Skeletal muscle satellite cell (primary cell): ENCODE data around the gene PPP2CA.
"Not testable (repeated sequence)": the region's sequence is repeated elsewhere in the genome, so short reads cannot be mapped to it uniquely, and the experiment has no call there.

Experiments used
- H3K27me3 ChIP-seq: 2 replicates; pipeline ENCODE4 v1.7.0; 2013; ENCODE audit warnings: low read length; ENCODE audit not compliant: control insufficient read depth, insufficient read depth
- H3K36me3 ChIP-seq: 2 replicates; pipeline ENCODE4 v1.7.0; 2013; ENCODE audit warnings: mild to moderate bottlenecking, control low read depth, low read length; ENCODE audit not compliant: insufficient read depth
- H3K4me1 ChIP-seq: 2 replicates; pipeline ENCODE4 v1.7.0; 2013; ENCODE audit warnings: low read length; ENCODE audit not compliant: control insufficient read depth, insufficient read depth
- H3K4me2 ChIP-seq: 2 replicates; pipeline ENCODE4 v1.7.0; 2013; ENCODE audit warnings: mild to moderate bottlenecking, low read length
- H3K4me3 ChIP-seq: 2 replicates; pipeline ENCODE4 v1.7.0; 2013; ENCODE audit warnings: low read length
- H3K9ac ChIP-seq: 2 replicates; pipeline ENCODE4 v1.7.0; 2013; ENCODE audit warnings: mild to moderate bottlenecking, low read depth, low read length, moderate library complexity
- H3K9me3 ChIP-seq: replicated peaks from 2 replicates; pipeline ENCODE4 v1.7.0; 2013; ENCODE audit warnings: mild to moderate bottlenecking, control low read depth, low read length

The PPP2CA gene

DNA sequence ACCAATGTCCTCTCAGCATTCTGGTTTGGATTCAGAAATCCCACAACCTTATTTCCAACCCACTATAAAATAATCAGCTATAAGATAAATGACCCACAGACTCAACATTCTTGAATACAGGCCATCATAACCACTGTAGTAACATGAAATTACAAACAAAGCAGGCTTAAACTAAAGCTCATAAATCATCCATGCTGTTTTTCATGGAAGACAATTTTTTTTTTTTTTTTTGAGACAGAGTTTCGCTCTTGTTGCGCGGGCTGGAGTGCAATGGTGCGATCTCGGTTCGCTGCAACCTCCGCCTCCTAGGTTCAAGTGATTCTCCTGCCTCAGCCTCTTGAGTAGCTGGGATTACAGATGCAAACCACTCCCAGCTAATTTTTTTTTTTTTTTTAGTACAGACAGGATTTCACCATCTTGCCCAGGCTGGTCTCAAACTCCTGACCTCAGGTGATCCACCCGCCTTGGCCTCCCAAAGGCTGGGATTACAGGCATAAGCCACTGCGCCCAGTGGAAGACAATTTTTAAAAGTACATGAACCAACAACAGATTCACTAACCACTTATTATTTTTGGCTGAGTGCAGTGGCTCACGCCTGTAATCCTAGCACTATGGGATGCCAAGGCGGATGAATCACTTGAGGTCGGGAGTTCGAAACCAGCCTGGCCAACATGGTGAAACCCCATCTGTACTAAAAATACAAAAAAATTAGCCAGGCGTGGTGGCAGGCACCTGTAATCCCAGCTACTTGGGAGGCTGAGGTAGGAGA lies 14.4 kb downstream of the PPP2CA start:
- H3K4me1 ChIP-seq: peaks cover 14% of the 10 kb centered on the region
- H3K9ac ChIP-seq, H3K4me3 ChIP-seq, H3K27me3 ChIP-seq, H3K36me3 ChIP-seq, H3K9me3 ChIP-seq, H3K4me2 ChIP-seq: not testable (repeated sequence)

DNA sequence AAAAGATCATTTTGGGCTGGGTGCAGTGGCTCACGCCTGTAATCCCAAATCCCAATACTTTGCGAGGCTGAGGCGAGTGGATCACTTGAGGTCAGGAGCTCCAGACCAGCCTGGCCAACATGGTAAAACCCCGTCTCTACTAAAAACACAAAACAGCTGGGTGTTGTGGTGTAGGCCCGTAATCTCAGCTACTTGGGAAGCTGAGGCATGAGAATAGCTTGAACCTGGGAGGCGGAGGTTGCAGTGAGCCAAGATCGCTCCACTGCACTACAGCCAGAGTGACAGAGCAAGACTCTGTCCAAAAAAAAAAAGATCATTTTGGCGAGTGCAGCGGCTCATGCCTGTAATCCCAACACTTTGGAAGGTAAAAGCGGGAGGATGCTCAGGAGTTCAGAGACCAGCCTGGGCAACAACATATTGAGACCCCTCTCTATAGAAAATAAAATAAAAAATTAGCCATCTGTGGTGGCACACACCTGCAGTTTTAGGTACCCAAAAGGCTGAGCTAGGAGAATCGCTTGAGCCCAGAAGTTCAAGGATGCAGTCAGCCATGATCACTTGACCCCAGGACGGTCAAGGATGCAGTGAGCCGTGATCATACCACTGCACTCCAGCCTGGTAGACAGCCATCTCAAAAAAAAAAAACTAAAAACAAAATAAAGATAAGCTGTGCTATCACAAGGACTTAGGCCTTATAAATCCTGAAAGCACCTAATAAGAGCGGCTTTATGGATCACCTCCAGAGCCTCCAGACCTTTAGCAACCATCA lies 16.2 kb downstream of the PPP2CA start:
- peaks cover 14% of the 10 kb centered on the region for H3K4me1 ChIP-seq
- no peak overlapping the region for H3K4me2 ChIP-seq
- no peaks in the 10 kb centered on the region for H3K27me3 ChIP-seq
- no peak overlapping the region for H3K9ac ChIP-seq
- H3K36me3 ChIP-seq: peaks cover 11% of the 10 kb centered on the region
- no peak overlapping the region for H3K4me3 ChIP-seq
- H3K9me3 ChIP-seq: no peaks in the 10 kb centered on the region

DNA sequence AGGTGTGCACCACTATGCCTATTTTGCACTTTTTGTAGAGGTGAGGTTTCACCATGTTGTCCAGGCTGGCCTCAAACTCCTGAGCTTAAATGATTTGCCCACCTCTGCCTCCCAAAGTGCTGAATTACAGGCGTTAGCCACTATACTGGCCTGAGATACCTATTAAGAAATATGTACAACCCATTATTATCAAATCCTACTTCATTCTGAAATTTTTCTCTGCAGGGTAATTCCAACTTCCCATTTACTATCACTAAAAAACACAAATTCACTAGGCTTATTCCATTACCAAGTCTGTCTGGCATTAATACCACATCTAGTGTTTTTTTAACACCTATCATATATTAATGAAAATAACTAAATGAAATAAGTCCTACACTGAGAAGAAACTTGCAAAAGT lies 18.2 kb downstream of the PPP2CA start:
- H3K36me3 ChIP-seq: peaks cover 23% of the 10 kb centered on the region
- peaks cover 14% of the 10 kb centered on the region for H3K4me1 ChIP-seq
- H3K27me3 ChIP-seq: no peaks in the 10 kb centered on the region
- H3K9me3 ChIP-seq: no peaks in the 10 kb centered on the region
- no peak overlapping the region for H3K9ac ChIP-seq
- no peak overlapping the region for H3K4me3 ChIP-seq
- H3K4me2 ChIP-seq: no peak overlapping the region

DNA sequence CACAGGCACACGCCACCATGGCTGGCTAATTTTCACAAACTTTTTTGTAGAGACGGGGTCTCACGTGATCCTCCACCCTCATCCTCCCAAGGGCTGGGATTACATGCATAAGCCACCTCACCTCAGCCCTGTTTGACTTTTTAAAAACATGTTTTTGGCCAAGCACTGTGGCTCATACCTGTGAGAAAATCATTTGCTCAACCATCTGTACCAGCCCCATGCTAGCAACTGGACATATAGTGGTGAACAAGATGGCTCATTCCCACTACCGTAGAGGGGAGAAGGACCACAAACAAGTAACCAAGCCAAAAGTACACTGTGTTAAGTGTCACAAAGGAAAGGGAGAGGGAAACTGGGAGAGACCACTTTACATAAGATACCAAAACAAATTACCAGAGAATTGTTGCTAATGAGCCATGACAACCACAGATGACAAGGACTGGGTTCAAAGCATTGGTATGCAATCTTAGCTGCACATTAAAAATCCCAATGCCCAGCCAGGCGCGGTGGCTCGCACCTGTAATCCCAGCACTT lies 19.2 kb downstream of the PPP2CA start:
- Histone ChIP-seq H3K9me3 (no peaks in the 10 kb centered on the region), H3K36me3 (peaks cover 33% of the 10 kb centered on the region), H3K4me1 (peaks cover 14% of the 10 kb centered on the region), H3K27me3 (no peaks in the 10 kb centered on the region), H3K9ac (no peak overlapping the region), H3K4me3 (no peak overlapping the region), H3K4me2 (no peak overlapping the region)

DNA sequence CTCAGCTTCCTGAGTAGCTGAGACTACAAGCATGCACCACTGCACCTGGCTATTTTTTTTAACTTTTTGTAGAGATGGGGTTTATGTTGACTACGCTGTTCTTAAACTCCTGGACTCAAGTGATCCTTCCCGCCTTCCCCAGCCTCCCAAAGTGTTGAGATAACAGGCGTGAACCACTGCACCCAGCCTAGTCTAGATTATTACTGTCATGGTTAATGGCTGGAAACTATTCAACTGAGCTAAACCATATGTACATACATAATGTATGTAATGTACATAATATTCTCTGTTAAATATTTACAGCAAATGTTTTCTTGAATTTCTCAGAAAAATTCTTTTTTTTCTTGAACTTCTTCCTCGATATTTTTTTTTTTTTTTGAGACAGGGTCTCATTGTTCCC lies 21.3 kb downstream of the PPP2CA start:
- Histone ChIP-seq H3K4me2 (no peak overlapping the region), H3K27me3 (no peaks in the 10 kb centered on the region), H3K36me3 (peaks cover 54% of the 10 kb centered on the region), H3K9ac (no peak overlapping the region), H3K9me3 (no peaks in the 10 kb centered on the region), H3K4me1 (peaks cover 10% of the 10 kb centered on the region), H3K4me3 (no peak overlapping the region)

DNA sequence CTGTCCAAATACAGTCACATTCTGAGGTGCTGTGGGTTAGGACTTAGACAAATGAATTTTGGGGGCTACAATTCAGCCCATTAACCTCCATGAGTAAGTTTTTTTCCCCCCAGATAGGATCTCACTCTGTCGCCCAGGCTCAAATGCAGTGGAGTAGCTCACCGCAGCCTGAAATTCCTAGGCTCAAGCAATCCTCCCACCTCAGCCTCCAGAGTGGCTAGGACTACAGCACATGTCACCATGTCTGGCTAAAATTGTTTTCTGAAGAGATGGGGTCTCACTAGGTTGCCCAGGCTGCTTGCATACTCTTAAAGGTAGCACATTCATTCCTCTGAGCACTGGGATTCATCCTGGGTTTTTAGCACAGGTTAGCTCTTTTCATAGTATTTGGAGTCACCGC lies 22.2 kb downstream of the PPP2CA start:
- H3K4me1 ChIP-seq: peaks cover 3% of the 10 kb centered on the region
- no peak overlapping the region for H3K9ac ChIP-seq
- H3K4me3 ChIP-seq: no peak overlapping the region
- no peaks in the 10 kb centered on the region for H3K9me3 ChIP-seq
- no peaks in the 10 kb centered on the region for H3K27me3 ChIP-seq
- H3K36me3 ChIP-seq: peaks cover 63% of the 10 kb centered on the region
- no peak overlapping the region for H3K4me2 ChIP-seq

DNA sequence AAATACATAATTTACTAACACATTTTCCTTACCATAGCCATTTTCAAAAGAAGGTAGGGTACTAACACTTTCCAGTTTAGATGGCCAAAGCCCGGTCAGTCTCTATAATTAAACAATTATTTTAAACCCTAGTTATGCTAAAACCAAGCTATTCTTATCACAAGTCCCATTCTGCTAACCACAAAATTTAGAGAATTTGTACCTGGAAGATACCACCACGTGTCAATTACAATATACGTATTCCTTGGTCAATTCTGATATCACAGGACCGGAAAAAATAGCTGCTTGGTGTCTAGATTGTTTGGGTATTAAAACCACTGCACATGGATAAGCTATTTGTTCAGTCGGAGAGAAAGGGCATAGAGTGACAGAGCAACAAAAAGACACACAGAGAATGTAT lies 30.2 kb downstream of the PPP2CA start:
- Histone ChIP-seq H3K4me3 (no peak overlapping the region), H3K36me3 (peaks cover 59% of the 10 kb centered on the region)

DNA sequence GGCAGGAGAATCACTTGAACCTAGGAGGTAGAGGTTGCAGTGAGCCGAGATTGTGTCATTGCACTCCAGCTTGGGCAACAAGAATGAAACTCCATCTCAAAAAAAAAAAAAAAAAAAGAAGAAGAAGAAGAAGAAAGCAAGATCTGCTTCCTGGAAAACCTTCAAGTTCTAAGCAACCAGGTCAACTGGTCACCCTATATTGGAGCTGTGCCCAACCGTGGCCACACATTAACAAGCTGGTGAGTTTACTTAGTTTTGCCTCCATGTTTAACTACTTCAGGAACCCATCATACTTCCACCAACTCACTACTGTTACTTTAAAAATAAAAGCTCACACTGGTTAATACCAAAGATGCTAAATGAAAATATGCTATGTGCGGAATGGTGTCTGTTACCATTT lies 36.8 kb downstream of the PPP2CA start:
- Histone ChIP-seq H3K27me3 (no peaks in the 10 kb centered on the region), H3K4me1 (no peaks in the 10 kb centered on the region), H3K9me3 (no peaks in the 10 kb centered on the region), H3K4me3 (no peak overlapping the region), H3K4me2 (no peak overlapping the region), H3K9ac (no peak overlapping the region), H3K36me3 (peaks cover under 1% of the 10 kb centered on the region)

More for the DNA sequence above, 30.2 kb downstream of the PPP2CA start:
- Histone ChIP-seq H3K4me1 (no peaks in the 10 kb centered on the region), H3K27me3 (no peaks in the 10 kb centered on the region), H3K4me2 (no peak overlapping the region), H3K9me3 (no peaks in the 10 kb centered on the region), H3K9ac (no peak overlapping the region)

DNA sequence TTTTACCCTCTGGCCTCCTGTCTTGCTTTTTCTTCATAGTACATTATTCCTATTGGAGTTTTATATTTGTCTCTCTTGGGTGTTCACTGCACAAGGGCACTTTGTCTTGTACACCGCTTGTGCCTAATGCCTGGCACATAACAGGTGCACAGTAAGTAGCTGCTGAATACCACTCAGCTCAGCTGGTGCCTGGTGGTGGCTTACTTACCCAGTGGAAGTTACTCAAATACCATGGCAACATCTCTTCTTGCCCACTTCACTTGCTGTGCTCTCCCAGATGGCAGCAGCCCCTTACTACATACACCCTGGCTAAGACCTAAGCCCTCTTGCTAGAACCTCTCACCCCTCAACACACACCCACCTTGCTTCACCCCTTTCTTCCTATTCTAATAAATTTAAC lies 37.8 kb downstream of the PPP2CA start:
- no peaks in the 10 kb centered on the region for H3K9me3 ChIP-seq
- no peak overlapping the region for H3K9ac ChIP-seq
- no peaks in the 10 kb centered on the region for H3K36me3 ChIP-seq
- H3K4me1 ChIP-seq: no peaks in the 10 kb centered on the region
- H3K27me3 ChIP-seq: no peaks in the 10 kb centered on the region
- H3K4me3 ChIP-seq: no peak overlapping the region
- H3K4me2 ChIP-seq: no peak overlapping the region

DNA sequence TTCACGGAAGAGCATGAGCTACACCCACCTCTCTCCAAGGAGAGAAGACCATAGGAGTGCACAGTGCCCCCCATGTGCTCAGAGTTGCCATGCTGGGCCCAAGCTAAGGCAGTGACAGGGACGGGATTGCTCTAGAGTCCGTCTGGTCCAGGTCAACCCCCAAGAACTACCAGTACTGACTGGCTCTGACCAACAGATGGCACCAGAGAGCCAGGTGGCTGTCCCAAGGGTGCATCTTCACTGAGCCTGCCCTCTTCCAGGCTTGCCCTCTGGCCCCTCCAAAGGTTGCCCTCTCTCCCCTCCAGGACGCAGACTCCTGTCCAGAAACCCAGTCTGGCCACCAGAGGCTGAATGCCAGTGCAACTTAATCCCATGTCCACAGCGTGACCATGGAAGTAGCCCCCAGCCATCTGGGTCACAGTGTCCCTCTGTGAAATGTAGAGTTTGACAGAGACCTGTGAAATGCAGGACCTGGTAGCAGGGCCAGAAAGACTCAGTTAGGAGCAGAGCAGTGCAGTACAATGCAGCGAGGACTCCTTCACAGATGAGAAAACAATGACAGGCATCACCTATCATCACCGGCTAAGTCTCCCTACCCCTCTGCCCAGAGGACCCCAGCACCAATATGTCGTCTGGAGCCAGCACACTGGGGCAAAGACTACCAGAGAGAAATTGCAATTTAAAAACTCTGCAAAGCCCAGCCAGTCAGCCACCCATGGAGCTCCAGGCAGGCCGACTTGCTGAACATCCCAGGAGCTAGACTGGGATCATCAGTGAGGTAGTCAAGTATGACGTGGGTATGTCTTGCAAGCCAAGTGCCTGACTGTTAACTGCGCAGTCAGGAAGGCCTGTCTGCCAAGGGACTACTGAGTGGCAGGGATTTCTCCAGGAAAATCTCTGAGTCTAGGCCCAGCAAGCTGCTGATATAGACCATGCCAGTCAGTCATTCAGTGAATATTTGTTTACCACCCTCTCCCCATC lies 41.4 kb downstream of the PPP2CA start:
- no peak overlapping the region for H3K4me3 ChIP-seq
- no peaks in the 10 kb centered on the region for H3K36me3 ChIP-seq
- no peaks in the 10 kb centered on the region for H3K27me3 ChIP-seq
- H3K9me3 ChIP-seq: no peaks in the 10 kb centered on the region
- no peak overlapping the region for H3K9ac ChIP-seq
- no peak overlapping the region for H3K4me2 ChIP-seq
- no peaks in the 10 kb centered on the region for H3K4me1 ChIP-seq

DNA sequence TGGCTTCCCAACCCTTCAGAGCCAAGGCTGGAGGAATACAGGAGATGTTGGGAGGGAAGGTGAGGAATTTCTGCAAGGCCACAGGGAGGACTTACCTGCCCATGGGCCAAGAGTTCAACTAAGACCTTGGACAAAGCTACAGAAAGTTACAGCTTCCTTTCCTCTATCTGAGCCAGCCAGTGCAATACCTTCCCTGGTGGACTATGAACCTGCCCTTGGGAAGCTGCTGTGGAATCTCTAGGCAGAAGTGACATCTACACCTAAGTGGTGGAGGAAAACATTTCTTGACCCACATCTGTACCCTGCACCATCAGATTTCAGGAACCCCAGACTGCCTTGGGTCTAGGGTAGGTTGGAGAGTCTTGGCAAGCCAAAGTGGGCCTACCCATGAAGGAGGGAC lies 42.4 kb downstream of the PPP2CA start:
- Histone ChIP-seq H3K9me3 (no peaks in the 10 kb centered on the region), H3K4me2 (no peak overlapping the region), H3K4me1 (no peaks in the 10 kb centered on the region), H3K36me3 (no peaks in the 10 kb centered on the region), H3K9ac (no peak overlapping the region), H3K27me3 (no peaks in the 10 kb centered on the region), H3K4me3 (no peak overlapping the region)
